ENCODE measurements around the gene FKBP2. TPM values are rescaled to one million over a fixed set of nuclear protein-coding genes. Genes with fewer than 3 reads are reported as not detected.
A peak's percentile ranks its signal among the peaks of the same experiment; 100 is the strongest.

Gene FKBP2
- total RNA-seq, 1 donor from 2014 or later, result 42.1 TPM

DNA sequence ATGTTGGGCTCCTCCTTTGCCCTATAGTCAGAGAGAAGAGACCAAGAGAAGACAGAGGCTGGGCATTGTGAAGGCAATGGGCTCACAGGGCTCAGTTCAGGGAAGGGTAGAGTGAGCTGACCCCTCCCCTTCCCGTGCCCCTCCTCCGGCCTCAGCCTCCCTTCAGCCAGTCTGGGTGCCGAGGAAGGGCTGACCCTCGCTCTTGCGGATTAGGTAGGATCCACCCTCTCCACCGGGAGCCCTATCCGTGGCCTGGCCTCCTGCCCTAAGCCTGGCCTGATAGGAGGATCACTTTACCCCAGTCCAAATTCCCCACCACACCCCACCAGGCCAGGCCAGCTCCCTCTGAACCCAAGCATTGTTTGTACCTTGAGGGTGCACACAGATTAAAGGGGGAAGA, 7.7 kb downstream of the FKBP2 start:
- DNase-seq (ENCODE audit: low spot score), result no peak
- H3K27me3 Mint-ChIP-seq (ENCODE audit: low read depth), result no peaks in the 10 kb centered on the region
- peaks cover 3% of the 10 kb centered on the region for H3K36me3 Mint-ChIP-seq (ENCODE audit: low read depth)
- TF ChIP-seq, protein P1, sequence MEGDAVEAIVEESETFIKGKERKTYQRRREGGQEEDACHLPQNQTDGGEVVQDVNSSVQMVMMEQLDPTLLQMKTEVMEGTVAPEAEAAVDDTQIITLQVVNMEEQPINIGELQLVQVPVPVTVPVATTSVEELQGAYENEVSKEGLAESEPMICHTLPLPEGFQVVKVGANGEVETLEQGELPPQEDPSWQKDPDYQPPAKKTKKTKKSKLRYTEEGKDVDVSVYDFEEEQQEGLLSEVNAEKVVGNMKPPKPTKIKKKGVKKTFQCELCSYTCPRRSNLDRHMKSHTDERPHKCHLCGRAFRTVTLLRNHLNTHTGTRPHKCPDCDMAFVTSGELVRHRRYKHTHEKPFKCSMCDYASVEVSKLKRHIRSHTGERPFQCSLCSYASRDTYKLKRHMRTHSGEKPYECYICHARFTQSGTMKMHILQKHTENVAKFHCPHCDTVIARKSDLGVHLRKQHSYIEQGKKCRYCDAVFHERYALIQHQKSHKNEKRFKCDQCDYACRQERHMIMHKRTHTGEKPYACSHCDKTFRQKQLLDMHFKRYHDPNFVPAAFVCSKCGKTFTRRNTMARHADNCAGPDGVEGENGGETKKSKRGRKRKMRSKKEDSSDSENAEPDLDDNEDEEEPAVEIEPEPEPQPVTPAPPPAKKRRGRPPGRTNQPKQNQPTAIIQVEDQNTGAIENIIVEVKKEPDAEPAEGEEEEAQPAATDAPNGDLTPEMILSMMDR (IDR thresholded peaks at IDR 0.05), result no peak
- no peaks in the 10 kb centered on the region for H3K9me3 Mint-ChIP-seq (ENCODE audit: low read depth)
- H3K4me3 Mint-ChIP-seq (ENCODE audit: unreplicated experiment), result no peak overlapping the region
- H3K4me1 Mint-ChIP-seq (ENCODE audit: low read depth), result peaks cover 35% of the 10 kb centered on the region
- no peak overlapping the region for H3K27ac Mint-ChIP-seq (ENCODE audit: unreplicated experiment)

DNA sequence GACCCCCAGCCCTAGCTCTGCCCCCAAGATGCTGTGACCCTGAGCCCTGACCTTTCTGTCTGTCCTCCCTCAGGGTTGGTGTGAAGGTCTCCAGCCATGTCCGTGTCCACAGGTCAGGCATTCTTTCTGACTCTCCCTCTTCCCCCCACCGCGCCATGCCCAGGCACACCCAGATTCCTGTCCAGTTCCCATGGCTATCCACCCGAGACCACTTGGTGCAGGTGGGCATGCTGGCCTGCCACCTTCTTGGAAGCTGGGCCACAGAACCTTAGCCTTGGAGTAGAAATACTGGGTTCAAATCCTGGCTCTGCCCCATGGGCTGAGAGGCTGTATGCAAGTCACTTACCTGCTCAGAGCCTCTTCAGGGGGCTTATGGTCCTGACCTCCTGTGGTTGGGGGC, 8.1 kb downstream of the FKBP2 start:
- TF ChIP-seq, protein P1 (IDR thresholded peaks at IDR 0.05), result no peak
- Mint-ChIP-seq H3K4me3 (ENCODE audit: unreplicated experiment) (no peak overlapping the region), H3K27ac (ENCODE audit: unreplicated experiment) (no peak overlapping the region), H3K4me1 (ENCODE audit: low read depth) (peaks cover 35% of the 10 kb centered on the region), H3K36me3 (ENCODE audit: low read depth) (no peaks in the 10 kb centered on the region), H3K9me3 (ENCODE audit: low read depth) (no peaks in the 10 kb centered on the region), H3K27me3 (ENCODE audit: low read depth) (no peaks in the 10 kb centered on the region)
- DNase-seq (ENCODE audit: low spot score), result no peak

DNA sequence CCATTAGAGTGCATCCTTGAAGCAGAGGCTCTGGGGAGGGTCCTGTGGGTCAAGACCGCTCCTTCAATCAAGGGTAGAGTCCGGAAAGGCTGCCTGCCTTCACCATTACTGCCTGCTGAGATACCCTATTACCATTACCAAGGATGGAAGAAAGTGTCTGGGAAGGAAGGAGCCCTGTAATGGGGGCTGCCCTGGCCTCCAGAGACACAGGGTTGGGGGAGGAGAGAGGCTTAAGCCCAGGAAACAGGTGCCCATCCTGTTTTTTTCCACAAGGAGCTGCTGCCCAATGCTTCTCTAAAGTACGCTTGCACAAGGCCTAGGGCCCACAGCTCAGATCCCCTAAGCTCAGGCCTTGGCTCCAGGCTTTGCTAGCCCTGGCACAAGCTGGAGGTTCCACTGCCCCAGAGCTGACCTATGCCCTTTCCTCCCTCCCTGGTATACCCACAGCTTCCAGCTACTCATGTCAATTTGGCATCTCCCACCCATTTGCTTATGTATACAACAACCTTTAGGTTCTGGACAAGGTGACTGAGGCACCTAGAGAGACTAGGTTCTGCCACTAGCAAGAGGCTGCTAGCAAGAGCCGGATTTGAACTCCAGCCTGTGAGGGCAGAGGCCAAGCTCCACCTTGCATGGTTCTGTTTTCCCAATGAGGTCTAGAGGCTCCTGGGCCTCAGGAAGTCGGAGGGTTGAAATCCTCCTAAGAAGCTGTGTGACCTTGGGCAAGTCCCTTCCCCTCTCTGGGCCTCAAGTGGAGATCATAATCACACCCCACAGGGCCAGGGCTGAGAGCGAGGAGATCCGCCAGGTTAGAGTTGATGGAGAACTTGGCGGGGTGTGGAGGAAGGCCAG, 8.9 kb downstream of the FKBP2 start:
- Mint-ChIP-seq H3K4me3 (ENCODE audit: unreplicated experiment) (no peak overlapping the region), H3K36me3 (ENCODE audit: low read depth) (no peaks in the 10 kb centered on the region), H3K27ac (ENCODE audit: unreplicated experiment) (no peak overlapping the region), H3K9me3 (ENCODE audit: low read depth) (no peaks in the 10 kb centered on the region), H3K4me1 (ENCODE audit: low read depth) (peaks cover 34% of the 10 kb centered on the region), H3K27me3 (ENCODE audit: low read depth) (no peaks in the 10 kb centered on the region)
- no peak for DNase-seq (ENCODE audit: low spot score)
- TF ChIP-seq, protein P1 (IDR thresholded peaks at IDR 0.05), result no peak

DNA sequence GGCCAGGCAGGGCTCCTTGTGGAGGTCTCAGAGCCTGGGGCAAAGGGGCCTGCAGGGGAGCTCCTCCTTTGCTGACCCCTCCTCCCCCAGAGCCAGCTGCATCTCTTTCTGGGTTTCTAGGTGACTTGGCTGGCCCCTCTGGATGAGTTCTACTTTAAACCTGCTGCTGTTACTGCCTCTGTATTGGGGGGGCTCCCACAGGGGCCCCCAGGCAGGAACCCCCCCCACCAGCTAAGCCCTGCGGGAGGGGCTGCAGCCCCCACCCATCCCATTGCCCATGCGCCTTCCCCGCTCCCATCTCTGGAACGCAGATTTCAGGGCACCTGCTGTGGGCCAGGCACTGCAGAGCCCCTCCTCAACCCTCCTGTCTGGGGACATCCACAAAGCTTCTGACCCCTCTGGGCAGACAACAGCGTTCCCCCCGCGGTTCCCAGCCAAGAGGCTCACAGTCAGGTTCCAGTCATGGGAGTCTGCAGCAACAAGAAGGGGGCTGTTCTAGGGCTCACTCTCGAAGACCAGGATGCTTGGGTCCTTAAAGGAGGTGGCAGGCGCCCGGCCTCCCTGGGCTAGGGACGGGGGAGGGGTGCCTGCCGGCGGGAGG, 9.6 kb downstream of the FKBP2 start:
- Mint-ChIP-seq H3K36me3 (ENCODE audit: low read depth) (no peaks in the 10 kb centered on the region), H3K27me3 (ENCODE audit: low read depth) (no peaks in the 10 kb centered on the region), H3K9me3 (ENCODE audit: low read depth) (no peaks in the 10 kb centered on the region), H3K4me3 (ENCODE audit: unreplicated experiment) (peak overlapping the region; percentile 77), H3K27ac (ENCODE audit: unreplicated experiment) (no peak overlapping the region), H3K4me1 (ENCODE audit: low read depth) (peaks cover 30% of the 10 kb centered on the region)
- TF ChIP-seq, protein P1 (IDR thresholded peaks at IDR 0.05), result no peak
- no peak for DNase-seq (ENCODE audit: low spot score)

DNA sequence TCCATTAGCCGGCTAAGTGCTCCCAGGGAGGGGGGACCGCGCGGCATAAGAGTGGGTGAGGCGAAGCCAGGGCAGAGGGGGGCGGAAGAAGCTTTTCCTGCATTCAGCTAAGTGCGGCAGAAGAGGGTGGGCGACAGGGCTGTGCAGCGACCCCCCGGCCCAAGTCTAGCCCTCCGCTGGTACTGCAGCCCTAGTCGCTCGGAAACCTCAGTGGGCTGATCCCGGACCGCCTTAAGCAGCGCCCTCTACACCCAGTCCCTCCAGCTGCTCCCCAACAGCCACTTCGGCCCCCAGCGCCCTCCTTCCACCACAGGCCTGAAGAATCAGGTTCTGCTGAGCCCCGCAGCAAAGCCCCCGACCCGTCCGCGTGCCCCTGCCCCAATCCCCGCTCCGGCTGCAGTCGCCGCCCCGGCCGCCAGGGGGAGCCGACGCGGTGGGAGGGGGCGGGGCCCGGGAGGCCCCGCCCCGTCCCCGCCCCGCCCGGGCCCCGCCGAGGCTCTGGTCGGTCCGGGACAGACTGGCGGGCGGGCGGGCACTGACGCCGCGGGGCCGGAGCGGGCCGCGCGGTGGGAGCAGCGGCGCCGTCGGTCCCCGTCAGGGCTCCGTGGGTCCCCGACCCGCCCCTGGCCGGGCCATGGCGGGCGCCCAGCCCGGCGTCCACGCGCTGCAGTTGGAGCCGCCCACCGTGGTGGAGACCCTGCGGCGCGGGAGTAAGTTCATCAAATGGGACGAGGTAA, 10.3 kb downstream of the FKBP2 start, which contains the start of gene PLCB3:
TSS of gene PLCB3 (plus strand) at position 515 of the 737 bp plus-strand sequence. CDS start at position 635, 120 bp downstream.
- Mint-ChIP-seq H3K4me3 (ENCODE audit: unreplicated experiment) (peak within 1 kb of the TSS; percentile 91), H3K27me3 (ENCODE audit: low read depth) (no peaks in the 10 kb centered on the region), H3K9me3 (ENCODE audit: low read depth) (no peaks in the 10 kb centered on the region), H3K4me1 (ENCODE audit: low read depth) (peaks cover 30% of the 10 kb centered on the region), H3K27ac (ENCODE audit: unreplicated experiment) (peak within 1 kb of the TSS; percentile 75), H3K36me3 (ENCODE audit: low read depth) (peaks cover under 1% of the 10 kb centered on the region)
- no peak for DNase-seq (ENCODE audit: low spot score)
- TF ChIP-seq, protein P1 (IDR thresholded peaks at IDR 0.05), result peak; percentile 87
